IMR-90 (cell line): ENCODE data around the gene CTNND2. TPM values are rescaled to one million over a fixed set of nuclear protein-coding genes. Genes with fewer than 3 reads are reported as not detected.

ENCODE experiments used
- ATAC-seq: fragments of 200-7000 bp; cut with Tn5 transposase; 2 replicates; pipeline ENCODE4 v1.9.1; 2020; ENCODE audit warnings: low read depth, mild to moderate bottlenecking, moderate library complexity
- BruUV-seq: library from RNA; stranded (reverse); fragments of 400-500 nt; replicated peaks from 2 replicates; lab custom pipeline; 2021; lab: Mats Ljungman, UMichigan
- CTCF ChIA-PET: fragments of 300-600 bp; formaldehyde crosslinking; extraction: SDS; loops from one replicate; lab custom pipeline; 2021; ENCODE audit warnings: antibody characterized with exemption; lab: Yijun Ruan, JAX
- POLR2A ChIA-PET: fragments of 300-600 bp; sonication (Branson Sonifier 250); formaldehyde crosslinking; loops from one replicate; lab custom pipeline; 2022; ENCODE audit warnings: antibody characterized with exemption; ENCODE audit not compliant: unreplicated experiment; lab: Charles Lee
- DNase-seq: peaks from one replicate; pipeline ENCODE4 v3.0.0; 2013
- H2AFZ ChIP-seq: replicated peaks from 2 replicates; pipeline ENCODE3; 2013; ENCODE audit warnings: low read length, mild to moderate bottlenecking; ENCODE audit not compliant: poor library complexity
- H2AK5ac ChIP-seq: 2 replicates; pipeline ENCODE4 v1.6.1; 2013; ENCODE audit warnings: low read depth, low read length, inconsistent platforms
- H2AK9ac ChIP-seq: replicated peaks from 2 replicates; pipeline ENCODE3; 2013; ENCODE audit warnings: mild to moderate bottlenecking, low read depth, low read length, moderate library complexity; ENCODE audit not compliant: poor library complexity
- H2BK120ac ChIP-seq: 2 replicates; pipeline ENCODE4 v1.6.1; 2013; ENCODE audit warnings: low read depth, low read length, inconsistent platforms
- H2BK15ac ChIP-seq: 3 replicates; pipeline ENCODE4 v1.6.1; 2013; ENCODE audit warnings: low read depth, low read length, inconsistent platforms
- H2BK20ac ChIP-seq: 2 replicates; pipeline ENCODE4 v1.6.1; 2013; ENCODE audit warnings: low read depth, mild to moderate bottlenecking, inconsistent platforms, low read length, moderate library complexity
- H2BK5ac ChIP-seq: 2 replicates; pipeline ENCODE4 v1.6.1; 2013; ENCODE audit warnings: mild to moderate bottlenecking, low read depth, low read length, inconsistent platforms; ENCODE audit not compliant: poor library complexity, severe bottlenecking
- H3K14ac ChIP-seq: replicated peaks from 2 replicates; pipeline ENCODE4 v1.6.1; 2013; ENCODE audit warnings: low read depth, low read length, inconsistent platforms
- H3K18ac ChIP-seq: 2 replicates; pipeline ENCODE4 v1.6.1; 2013; ENCODE audit warnings: low read depth, low read length, control low read depth
- H3K23ac ChIP-seq: 2 replicates; pipeline ENCODE4 v1.6.1; 2013; ENCODE audit warnings: low read depth, low read length, inconsistent platforms
- H3K27ac ChIP-seq: 2 replicates; pipeline ENCODE4 v1.5.1; 2013; ENCODE audit warnings: mild to moderate bottlenecking, control low read depth, low read length; ENCODE audit not compliant: insufficient read depth
- H3K27me3 ChIP-seq: 2 replicates; pipeline ENCODE4 v1.6.1; 2013; ENCODE audit warnings: low read length; ENCODE audit not compliant: control insufficient read depth, insufficient read depth
- H3K36me3 ChIP-seq: 2 replicates; pipeline ENCODE4 v1.6.1; 2013; ENCODE audit warnings: low read length, mixed read lengths; ENCODE audit not compliant: control insufficient read depth, insufficient read depth
- H3K4ac ChIP-seq: 2 replicates; pipeline ENCODE4 v1.6.1; 2013; ENCODE audit warnings: low read depth, low read length, inconsistent platforms
- H3K4me1 ChIP-seq: 2 replicates; pipeline ENCODE4 v1.6.1; 2013; ENCODE audit warnings: low read length, mixed read lengths; ENCODE audit not compliant: control insufficient read depth, insufficient read depth
- H3K4me2 ChIP-seq: 2 replicates; pipeline ENCODE4 v1.6.1; 2013; ENCODE audit warnings: low read depth, mild to moderate bottlenecking, control low read depth, low read length, moderate library complexity
- H3K4me3 ChIP-seq: 2 replicates; pipeline ENCODE4 v1.5.1; 2013; ENCODE audit warnings: low read depth, mild to moderate bottlenecking, control low read depth, low read length, moderate library complexity; ENCODE audit not compliant: insufficient read depth
- H3K56ac ChIP-seq: 2 replicates; pipeline ENCODE4 v1.6.1; 2013; ENCODE audit warnings: low read length, inconsistent platforms; ENCODE audit not compliant: insufficient read depth; ENCODE audit errors: extremely low read depth
- H3K79me1 ChIP-seq, 2 experiments: 2 replicates each; pipeline ENCODE4 v1.6.1; 2013; ENCODE audit warnings: low read length in 2 of 2, inconsistent platforms in 1 of 2, low read depth in 1 of 2
- H3K9ac ChIP-seq: 2 replicates; pipeline ENCODE4 v1.6.1; 2013; ENCODE audit warnings: low read depth, low read length, control low read depth
- H3K9me1 ChIP-seq: 2 replicates; pipeline ENCODE4 v1.6.1; 2013; ENCODE audit warnings: low read length, inconsistent platforms; ENCODE audit not compliant: insufficient read depth
- H3K9me3 ChIP-seq: 2 replicates; pipeline ENCODE4 v1.6.1; 2013; ENCODE audit warnings: low read length; ENCODE audit not compliant: control insufficient read depth, insufficient read depth
- H4K20me1 ChIP-seq: 2 replicates; pipeline ENCODE4 v1.6.1; 2013; ENCODE audit warnings: low read length, inconsistent platforms; ENCODE audit not compliant: insufficient read depth
- H4K5ac ChIP-seq: 2 replicates; pipeline ENCODE4 v1.6.1; 2013; ENCODE audit warnings: mild to moderate bottlenecking, low read depth, low read length, control low read depth
- H4K8ac ChIP-seq, 2 experiments: 2 replicates each; pipeline ENCODE4 v1.6.1; 2013; ENCODE audit warnings: low read depth in 2 of 2, low read length in 2 of 2, control low read depth in 1 of 2, inconsistent platforms in 1 of 2
- H4K91ac ChIP-seq: 2 replicates; pipeline ENCODE4 v1.6.1; 2013; ENCODE audit warnings: low read depth, low read length, inconsistent platforms; ENCODE audit not compliant: insufficient read depth
- RFX5 ChIP-seq: IDR thresholded peaks from 2 replicates; pipeline ENCODE4 v1.8.0; 2012; ENCODE audit warnings: low read depth, mild to moderate bottlenecking, low read length, moderate library complexity
- WGBS, 2 experiments: methylation state at CpG; one replicate each; pipeline versions ENCODE4 v1.1.5 to v1.1.7; 2013; ENCODE audit warnings: missing lambda C conversion rate in 2 of 2; ENCODE audit not compliant: insufficient read length in 1 of 2; ENCODE audit errors: extremely low coverage in 2 of 2; 5-methylcytosine and 5-hydroxymethylcytosine counted together
- dilution Hi-C: fragments of 300-500 bp; cut with HindIII; formaldehyde crosslinking; loops from one replicate; pipeline ENCODE4 v1.14.3; 2018; ENCODE audit warnings: low sequenced_read_pairs; ENCODE audit not compliant: unreplicated experiment
- in situ Hi-C: fragments of 300-500 bp; cut with MboI; formaldehyde crosslinking; loops from 3 replicates; pipeline ENCODE4 v1.14.3; 2019; ENCODE audit warnings: low sequenced_read_pairs, inconsistent platforms, mixed read lengths
- intact Hi-C: fragments of 100-400 bp; cut with micrococcal nuclease; formaldehyde crosslinking; loops from 2 replicates; pipeline ENCODE4 v1.10.0; 2022
- polyA plus RNA-seq, 3 experiments: library from polyadenylated mRNA; depleted of rRNA; stranded (reverse); fragments of >200 nt; gene quantifications; 2 replicates each; pipeline ENCODE4 v1.2.3, GENCODE V29; 2012; ENCODE audit warnings: low replicate concordance in 1 of 3
- total RNA-seq: library from RNA; depleted of rRNA; stranded (reverse); fragments of >200 nt; gene quantifications from 2 replicates; pipeline ENCODE4 v1.2.3, GENCODE V29; 2012

CTNND2 gene
- total and polyA plus RNA-seq, 2 of the 4 experiments (the other 2 are of a cell fraction), result not detected

- no peaks in the 10 kb centered on the region for H3K27me3 ChIP-seq
- no peak overlapping the region for H2BK15ac ChIP-seq
- H3K79me1 ChIP-seq, result no peaks in the 10 kb centered on the region
- no peak overlapping the region for H2AK9ac ChIP-seq
- no peak overlapping the region for H3K9ac ChIP-seq
- no peak overlapping the region for H3K23ac ChIP-seq
- ChIA-PET POLR2A (no interaction called here), CTCF (no interaction called here)
- no peak overlapping the region for H3K14ac ChIP-seq
- no peak overlapping the region for H4K8ac ChIP-seq
- no peak overlapping the region for H4K91ac ChIP-seq
- dilution Hi-C loops (no loop called here), intact Hi-C loops (no loop called here), in situ Hi-C loops (no loop called here)
- no CpG with 5 or more reads among the region's 1 CpG for WGBS, 2 experiments
- no peak overlapping the region for H3K4me2 ChIP-seq
- no peak overlapping the region for H2BK20ac ChIP-seq
- no peak overlapping the region for H4K5ac ChIP-seq
- peaks cover 4% of the 10 kb centered on the region for H3K9me3 ChIP-seq
- H2AK5ac ChIP-seq, result no peak overlapping the region
- no peaks in the 10 kb centered on the region for H4K20me1 ChIP-seq
- H3K18ac ChIP-seq, result no peak overlapping the region
- no peak overlapping the region for H2BK120ac ChIP-seq
- no peak overlapping the region for H3K56ac ChIP-seq
- no peak for TF ChIP-seq RFX5
- H3K36me3 ChIP-seq, result no peaks in the 10 kb centered on the region
- H3K4me3 ChIP-seq, result no peak overlapping the region
- no peaks in the 10 kb centered on the region for H3K4me1 ChIP-seq
- H2BK5ac ChIP-seq, result no peak overlapping the region
- no peak overlapping the region for H3K4ac ChIP-seq
- ATAC-seq (no peak), DNase-seq (no peak)
- H3K27ac ChIP-seq, result no peak overlapping the region
- no peaks in the 10 kb centered on the region for H3K9me1 ChIP-seq
- no peak overlapping the region for H2AFZ ChIP-seq
- BruUV-seq, result no TSS peak
Measured at GRCh38 chr5:11822598-11822997, 81.6 kb downstream of the CTNND2 start.
